Ishikawa (cell line): ENCODE data around the gene KCNH3.

ENCODE experiments used
- CEBPB ChIP-seq: IDR thresholded peaks from 2 replicates; pipeline ENCODE4 v1.6.1; 2012
- CREB1 ChIP-seq: IDR thresholded peaks from 2 replicates; pipeline ENCODE4 v1.6.1; 2012; ENCODE audit warnings: low read depth
- EGR1 ChIP-seq: IDR thresholded peaks from 2 replicates; pipeline ENCODE4 v1.6.1; 2012
- EP300 ChIP-seq: IDR thresholded peaks from 2 replicates; pipeline ENCODE4 v1.6.1; 2012; ENCODE audit warnings: borderline replicate concordance
- FOXM1 ChIP-seq: IDR thresholded peaks from 2 replicates; pipeline ENCODE4 v1.6.1; 2012; ENCODE audit warnings: low read depth, borderline replicate concordance
- MAX ChIP-seq: IDR thresholded peaks from 2 replicates; pipeline ENCODE4 v1.6.1; 2012
- NFIC ChIP-seq: IDR thresholded peaks from 2 replicates; pipeline ENCODE4 v1.6.1; 2012
- RAD21 ChIP-seq: IDR thresholded peaks from 2 replicates; pipeline ENCODE4 v1.6.1; 2012; ENCODE audit warnings: low read depth
- REST ChIP-seq: IDR thresholded peaks from 2 replicates; pipeline ENCODE4 v1.6.1; 2012; ENCODE audit warnings: low read depth, mild to moderate bottlenecking
- TAF1 ChIP-seq: IDR thresholded peaks from 2 replicates; pipeline ENCODE4 v1.6.1; 2012; ENCODE audit warnings: low read depth, mild to moderate bottlenecking
- TCF12 ChIP-seq: IDR thresholded peaks from 2 replicates; pipeline ENCODE4 v1.6.1; 2012; ENCODE audit warnings: low read depth
- TEAD4 ChIP-seq: IDR thresholded peaks from 2 replicates; pipeline ENCODE4 v1.6.1; 2012
- USF1 ChIP-seq: IDR thresholded peaks from 2 replicates; pipeline ENCODE4 v1.6.1; 2012
- YY1 ChIP-seq: IDR thresholded peaks from 2 replicates; pipeline ENCODE4 v1.6.1; 2012; ENCODE audit warnings: low read depth
- ZBTB7A ChIP-seq: IDR thresholded peaks from 2 replicates; pipeline ENCODE4 v1.6.1; 2012; ENCODE audit warnings: low read depth

Gene KCNH3

GRCh38 chr12:49501895-49502294 lies 36.9 kb upstream of the KCNH3 start:
- TF ChIP-seq FOXM1 (no peak), REST (no peak), ZBTB7A (no peak), CREB1 (no peak), TCF12 (no peak), EP300 (no peak), USF1 (no peak), RAD21 (no peak), TEAD4 (no peak), MAX (no peak), EGR1 (no peak), TAF1 (no peak)

- TF ChIP-seq YY1 (no peak), TAF1 (no peak), CEBPB (no peak), FOXM1 (no peak), TEAD4 (no peak), CREB1 (no peak), EP300 (no peak), MAX (no peak), TCF12 (no peak), ZBTB7A (no peak), NFIC (no peak), REST (no peak), EGR1 (no peak), USF1 (no peak), RAD21 (no peak)
Measured at GRCh38 chr12:49502590-49502989, 36.2 kb upstream of the KCNH3 start.

- no peak for TF ChIP-seq ZBTB7A
- TF ChIP-seq CEBPB = 0 out of 2 replicates have a peak, but pooled peaks have one; percentile 4
- TF ChIP-seq TEAD4 = peak; percentile 66
- peak; percentile 56; the same call in 1 of the 2 replicates for TF ChIP-seq TCF12
- TF ChIP-seq NFIC = peak; percentile 83
- TF ChIP-seq USF1 = no peak
Measured at GRCh38 chr12:49503674-49504180, 35.1 kb upstream of the KCNH3 start.

GRCh38 chr12:49505672-49506071 lies 33.2 kb upstream of the KCNH3 start:
- TF ChIP-seq CEBPB = no peak
- TF ChIP-seq USF1 = no peak
- TF ChIP-seq NFIC = no peak
- TF ChIP-seq EGR1 = no peak
- no peak for TF ChIP-seq TCF12
- TF ChIP-seq YY1 = no peak
- TF ChIP-seq ZBTB7A = no peak
- no peak for TF ChIP-seq TEAD4
- no peak for TF ChIP-seq REST
- TF ChIP-seq RAD21 = no peak
